ENCODE measurements around the gene TTC28. TPM values are rescaled to one million over a fixed set of nuclear protein-coding genes. Genes with fewer than 3 reads are reported as not detected.

TTC28 gene
- total RNA-seq, 1 experiment from 2014 or later: 0.12 TPM

GRCh38 chr22:28222976-28223745 is 456.5 kb downstream of the TTC28 start (continued):
- TF ChIP-seq ZBTB33 (IDR thresholded peaks at IDR 0.05; ENCODE audit: extremely low read depth, insufficient replicate concordance, low read length) (no peak), JUND (IDR thresholded peaks at IDR 0.05) (no peak), SRF (IDR thresholded peaks at IDR 0.05; ENCODE audit: low read depth) (no peak), FOSL1 (IDR thresholded peaks at IDR 0.05; ENCODE audit: low read depth) (no peak), CBX3 (IDR thresholded peaks at IDR 0.05; ENCODE audit: low read depth) (no peak), ATF3 (IDR thresholded peaks at IDR 0.05) (no peak), EZH2 (IDR thresholded peaks at IDR 0.05) (no peak), SP1 (IDR thresholded peaks at IDR 0.05; ENCODE audit: low read depth) (no peak), TCF7L2 (IDR thresholded peaks at IDR 0.05; ENCODE audit: borderline replicate concordance, extremely low read depth, insufficient read depth, insufficient read length) (no peak), EGR1 (IDR thresholded peaks at IDR 0.05; ENCODE audit: low read depth) (no peak), ELF1 (IDR thresholded peaks at IDR 0.05; ENCODE audit: borderline replicate concordance, low read depth) (no peak), CTCF (IDR thresholded peaks at IDR 0.05 in 2 of 3, conservative IDR thresholded peaks at IDR 0.05 in 1 of 3; ENCODE audit: borderline replicate concordance in 1 of 3, insufficient read depth in 1 of 3, low read depth in 2 of 3, low read length in 2 of 3) (no peak)
